ENCODE data around the gene DTNA.

The DTNA gene

DNA sequence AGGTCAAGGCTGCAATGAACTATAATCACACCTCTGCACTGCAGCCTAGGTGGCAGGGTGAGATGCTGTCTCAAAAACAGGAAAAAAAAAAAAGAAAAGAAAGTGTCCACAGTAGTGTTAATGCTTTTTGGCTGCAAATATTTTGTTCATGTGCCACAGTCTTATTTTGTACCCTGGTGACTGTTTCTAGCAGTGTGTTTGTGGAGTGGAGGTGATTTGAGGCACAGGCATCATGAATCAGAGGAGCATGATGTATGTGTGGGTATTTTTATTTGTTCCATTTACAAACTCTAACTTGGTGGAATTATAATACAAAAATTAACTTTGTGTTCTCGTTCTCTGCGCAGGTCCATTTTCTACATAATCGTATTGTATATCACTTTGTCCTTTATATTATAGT, 30.6 kb downstream of the DTNA start:
- Histone ChIP-seq H2AFZ (ENCODE audit: low read length, unreplicated experiment) (no peak overlapping the region), H3K79me2 (ENCODE audit: control insufficient read depth, insufficient read depth, low read length, unreplicated experiment) (no peaks in the 10 kb centered on the region), H3K4me1 (ENCODE audit: control insufficient read depth, insufficient read depth, low read length, unreplicated experiment) (peaks cover 9% of the 10 kb centered on the region), H3K36me3 (ENCODE audit: insufficient read depth, low read length) (no peaks in the 10 kb centered on the region), H3K4me3 (ENCODE audit: low read depth, low read length) (no peak overlapping the region), H3K27me3 (ENCODE audit: insufficient read depth, low read length) (no peaks in the 10 kb centered on the region), H3K27ac (ENCODE audit: low read depth, low read length) (no peak overlapping the region)

GRCh38 chr18:34741401-34741800, 31.3 kb downstream of the DTNA start:
- H3K4me1 ChIP-seq (ENCODE audit: control insufficient read depth, insufficient read depth, low read length, unreplicated experiment) = peaks cover 9% of the 10 kb centered on the region
- no peaks in the 10 kb centered on the region for H3K36me3 ChIP-seq (ENCODE audit: insufficient read depth, low read length)
- no peaks in the 10 kb centered on the region for H3K79me2 ChIP-seq (ENCODE audit: control insufficient read depth, insufficient read depth, low read length, unreplicated experiment)
- H3K27me3 ChIP-seq (ENCODE audit: insufficient read depth, low read length) = no peaks in the 10 kb centered on the region
- no peak overlapping the region for H3K27ac ChIP-seq (ENCODE audit: low read depth, low read length)
- H2AFZ ChIP-seq (ENCODE audit: low read length, unreplicated experiment) = no peak overlapping the region
- H3K4me3 ChIP-seq (ENCODE audit: low read depth, low read length) = no peak overlapping the region

- Histone ChIP-seq H2AFZ (ENCODE audit: low read length, unreplicated experiment) (no peak overlapping the region), H3K4me3 (ENCODE audit: low read depth, low read length) (no peak overlapping the region), H3K36me3 (ENCODE audit: insufficient read depth, low read length) (no peaks in the 10 kb centered on the region), H3K27me3 (ENCODE audit: insufficient read depth, low read length) (no peaks in the 10 kb centered on the region), H3K4me1 (ENCODE audit: control insufficient read depth, insufficient read depth, low read length, unreplicated experiment) (peaks cover 8% of the 10 kb centered on the region), H3K79me2 (ENCODE audit: control insufficient read depth, insufficient read depth, low read length, unreplicated experiment) (no peaks in the 10 kb centered on the region), H3K27ac (ENCODE audit: low read depth, low read length) (no peak overlapping the region)
Measured at GRCh38 chr18:34742891-34743341, 32.8 kb downstream of the DTNA start.

DNA sequence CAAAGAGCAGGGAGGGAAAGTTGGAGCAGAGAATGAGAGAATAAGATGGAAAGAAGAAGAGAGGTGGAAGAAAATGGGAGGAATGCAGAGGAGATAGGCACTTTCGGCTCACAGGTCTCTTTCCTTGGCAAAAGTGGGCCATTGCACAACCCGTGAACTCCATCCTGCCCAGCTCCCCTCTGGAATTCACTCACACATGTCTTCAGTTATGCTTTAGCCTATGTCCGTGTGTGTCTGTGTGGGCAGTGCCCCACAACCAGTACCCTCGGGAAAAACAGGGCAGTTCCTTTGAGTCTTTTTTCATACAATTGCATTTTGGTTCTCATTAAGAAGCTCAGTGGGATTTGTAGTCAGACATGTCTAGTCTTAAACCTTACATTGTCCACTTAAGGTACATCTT, 34.5 kb downstream of the DTNA start:
- H3K27ac ChIP-seq (ENCODE audit: low read depth, low read length) = no peak overlapping the region
- H2AFZ ChIP-seq (ENCODE audit: low read length, unreplicated experiment) = no peak overlapping the region
- no peak overlapping the region for H3K4me3 ChIP-seq (ENCODE audit: low read depth, low read length)
- no peaks in the 10 kb centered on the region for H3K27me3 ChIP-seq (ENCODE audit: insufficient read depth, low read length)
- H3K36me3 ChIP-seq (ENCODE audit: insufficient read depth, low read length) = no peaks in the 10 kb centered on the region
- no peaks in the 10 kb centered on the region for H3K79me2 ChIP-seq (ENCODE audit: control insufficient read depth, insufficient read depth, low read length, unreplicated experiment)
- H3K4me1 ChIP-seq (ENCODE audit: control insufficient read depth, insufficient read depth, low read length, unreplicated experiment) = no peaks in the 10 kb centered on the region

DNA sequence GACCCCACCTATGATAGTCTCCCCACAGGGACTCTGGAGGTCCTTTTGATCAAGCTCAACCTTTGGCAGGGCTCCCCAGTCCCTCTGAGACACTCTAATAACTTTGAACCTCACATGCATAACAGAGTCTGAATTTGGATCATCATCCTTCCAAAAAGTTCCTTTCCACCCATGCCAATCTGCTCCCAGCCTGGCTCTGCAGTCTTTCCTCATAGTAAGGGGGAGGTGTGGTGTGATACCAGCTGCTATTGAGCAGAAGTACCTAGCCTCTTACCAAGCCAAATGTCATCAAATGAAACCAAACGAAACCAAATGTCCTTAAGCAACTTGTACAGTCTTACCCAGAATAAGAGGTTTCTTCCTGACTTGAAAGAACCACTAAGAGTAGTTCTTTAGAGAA, 36.5 kb downstream of the DTNA start:
- Histone ChIP-seq H3K4me3 (ENCODE audit: low read depth, low read length) (no peak overlapping the region), H3K27me3 (ENCODE audit: insufficient read depth, low read length) (no peaks in the 10 kb centered on the region), H3K79me2 (ENCODE audit: control insufficient read depth, insufficient read depth, low read length, unreplicated experiment) (peaks cover 3% of the 10 kb centered on the region)

DNA sequence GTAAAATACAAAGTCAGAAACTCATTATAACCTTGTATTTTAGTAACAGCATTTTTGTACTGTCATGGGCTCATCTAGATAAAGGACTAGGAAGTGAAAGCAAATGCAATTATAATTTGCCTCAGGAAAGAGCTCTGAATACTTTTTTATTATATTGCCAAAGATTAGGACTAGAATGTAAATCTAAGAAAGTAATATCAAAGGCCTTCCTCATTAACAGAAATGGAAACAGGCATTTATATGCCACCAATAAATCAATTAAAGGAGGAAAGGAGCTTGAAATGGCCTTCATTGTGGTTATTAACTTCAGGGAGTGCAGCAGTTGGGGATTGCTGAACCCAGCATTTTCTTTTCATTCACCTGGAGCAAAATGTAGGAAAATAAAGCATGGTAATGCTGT, 39.6 kb downstream of the DTNA start:
- no peak overlapping the region for H2AFZ ChIP-seq (ENCODE audit: low read length, unreplicated experiment)
- H3K27me3 ChIP-seq (ENCODE audit: insufficient read depth, low read length) = no peaks in the 10 kb centered on the region
- 0 out of 2 replicates have a peak, but pooled peaks cover 2% of the 10 kb centered on the region for H3K36me3 ChIP-seq (ENCODE audit: insufficient read depth, low read length)
- no peak overlapping the region for H3K27ac ChIP-seq (ENCODE audit: low read depth, low read length)
- H3K4me1 ChIP-seq (ENCODE audit: control insufficient read depth, insufficient read depth, low read length, unreplicated experiment) = no peaks in the 10 kb centered on the region
- no peak overlapping the region for H3K4me3 ChIP-seq (ENCODE audit: low read depth, low read length)
- peaks cover 3% of the 10 kb centered on the region for H3K79me2 ChIP-seq (ENCODE audit: control insufficient read depth, insufficient read depth, low read length, unreplicated experiment)

More for the DNA sequence above, 36.5 kb downstream of the DTNA start:
- no peaks in the 10 kb centered on the region for H3K4me1 ChIP-seq (ENCODE audit: control insufficient read depth, insufficient read depth, low read length, unreplicated experiment)
- H3K36me3 ChIP-seq (ENCODE audit: insufficient read depth, low read length) = no peaks in the 10 kb centered on the region
- no peak overlapping the region for H2AFZ ChIP-seq (ENCODE audit: low read length, unreplicated experiment)
- H3K27ac ChIP-seq (ENCODE audit: low read depth, low read length) = no peak overlapping the region

GRCh38 chr18:34752056-34752455, 42.0 kb downstream of the DTNA start:
- H3K4me1 ChIP-seq (ENCODE audit: control insufficient read depth, insufficient read depth, low read length, unreplicated experiment) = no peaks in the 10 kb centered on the region

GRCh38 chr18:34754300-34754699, 44.2 kb downstream of the DTNA start:
- Histone ChIP-seq H3K79me2 (ENCODE audit: control insufficient read depth, insufficient read depth, low read length, unreplicated experiment) (peaks cover 3% of the 10 kb centered on the region), H3K27me3 (ENCODE audit: insufficient read depth, low read length) (no peaks in the 10 kb centered on the region), H2AFZ (ENCODE audit: low read length, unreplicated experiment) (no peak overlapping the region), H3K36me3 (ENCODE audit: insufficient read depth, low read length) (peaks cover 15% of the 10 kb centered on the region), H3K4me1 (ENCODE audit: control insufficient read depth, insufficient read depth, low read length, unreplicated experiment) (no peaks in the 10 kb centered on the region), H3K27ac (ENCODE audit: low read depth, low read length) (no peak overlapping the region), H3K4me3 (ENCODE audit: low read depth, low read length) (no peak overlapping the region)

More at GRCh38 chr18:34752056-34752455, 42.0 kb downstream of the DTNA start:
- H3K4me3 ChIP-seq (ENCODE audit: low read depth, low read length) = no peak overlapping the region
- no peaks in the 10 kb centered on the region for H3K27me3 ChIP-seq (ENCODE audit: insufficient read depth, low read length)
- H3K27ac ChIP-seq (ENCODE audit: low read depth, low read length) = no peak overlapping the region
- peaks cover 3% of the 10 kb centered on the region for H3K79me2 ChIP-seq (ENCODE audit: control insufficient read depth, insufficient read depth, low read length, unreplicated experiment)
- peaks cover 6% of the 10 kb centered on the region for H3K36me3 ChIP-seq (ENCODE audit: insufficient read depth, low read length)
- H2AFZ ChIP-seq (ENCODE audit: low read length, unreplicated experiment) = no peak overlapping the region

DNA sequence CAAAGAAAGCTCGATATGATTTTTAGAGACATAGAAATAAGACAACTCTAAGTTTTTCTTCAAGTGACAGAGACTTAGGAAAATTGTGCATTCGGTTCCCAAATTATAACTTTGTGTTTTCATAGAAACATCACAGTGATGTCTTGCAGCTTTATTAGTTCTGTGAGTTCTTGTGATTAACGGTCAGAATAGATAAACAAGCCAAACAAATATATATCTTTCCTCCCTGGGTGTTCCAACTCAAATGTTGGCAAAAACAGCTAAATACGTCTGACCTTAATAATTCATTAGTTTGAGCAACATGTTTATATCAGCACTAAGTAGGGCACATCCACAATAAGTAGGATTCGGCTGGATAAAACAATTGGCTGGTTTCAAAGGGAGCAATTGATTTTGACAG, 47.6 kb downstream of the DTNA start:
- Histone ChIP-seq H3K79me2 (ENCODE audit: control insufficient read depth, insufficient read depth, low read length, unreplicated experiment) (no peaks in the 10 kb centered on the region), H3K27ac (ENCODE audit: low read depth, low read length) (no peak overlapping the region), H3K4me1 (ENCODE audit: control insufficient read depth, insufficient read depth, low read length, unreplicated experiment) (no peaks in the 10 kb centered on the region), H2AFZ (ENCODE audit: low read length, unreplicated experiment) (no peak overlapping the region), H3K27me3 (ENCODE audit: insufficient read depth, low read length) (no peaks in the 10 kb centered on the region), H3K36me3 (ENCODE audit: insufficient read depth, low read length) (peaks cover 15% of the 10 kb centered on the region), H3K4me3 (ENCODE audit: low read depth, low read length) (no peak overlapping the region)

DNA sequence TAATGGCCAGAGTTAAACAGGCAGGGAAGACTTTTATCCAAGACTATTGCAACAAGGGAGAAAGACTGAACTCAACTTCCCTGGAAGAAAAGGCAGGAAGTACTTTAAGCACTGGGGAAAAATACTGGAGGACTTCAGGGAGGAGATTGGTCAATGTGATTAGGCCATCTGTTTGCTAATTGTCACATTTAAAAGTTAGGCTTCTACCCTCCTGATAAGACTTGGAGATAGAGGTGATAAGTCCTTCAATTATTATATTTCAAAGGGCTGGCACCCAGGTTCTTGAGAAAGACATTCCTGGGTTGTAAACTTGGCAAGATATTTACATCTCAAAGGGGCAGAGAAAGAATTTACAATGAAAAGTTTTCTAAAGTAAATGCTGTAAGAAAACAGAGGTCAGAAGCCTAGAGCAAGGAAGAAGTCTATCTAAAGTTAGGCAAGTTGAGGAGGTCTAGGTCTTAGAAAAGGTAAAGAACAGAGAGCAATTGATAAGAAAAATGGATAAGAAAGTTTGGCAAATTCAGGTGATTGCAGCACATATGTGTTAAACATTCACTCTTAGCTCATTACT, 48.4 kb downstream of the DTNA start:
- Histone ChIP-seq H3K36me3 (ENCODE audit: insufficient read depth, low read length) (peaks cover 15% of the 10 kb centered on the region), H2AFZ (ENCODE audit: low read length, unreplicated experiment) (no peak overlapping the region), H3K4me1 (ENCODE audit: control insufficient read depth, insufficient read depth, low read length, unreplicated experiment) (no peaks in the 10 kb centered on the region), H3K27me3 (ENCODE audit: insufficient read depth, low read length) (no peaks in the 10 kb centered on the region), H3K4me3 (ENCODE audit: low read depth, low read length) (no peak overlapping the region), H3K79me2 (ENCODE audit: control insufficient read depth, insufficient read depth, low read length, unreplicated experiment) (no peaks in the 10 kb centered on the region), H3K27ac (ENCODE audit: low read depth, low read length) (no peak overlapping the region)

- H3K27me3 ChIP-seq (ENCODE audit: insufficient read depth, low read length) = no peaks in the 10 kb centered on the region
- H3K36me3 ChIP-seq (ENCODE audit: insufficient read depth, low read length) = peaks cover 13% of the 10 kb centered on the region
- H3K4me3 ChIP-seq (ENCODE audit: low read depth, low read length) = no peak overlapping the region
- no peaks in the 10 kb centered on the region for H3K4me1 ChIP-seq (ENCODE audit: control insufficient read depth, insufficient read depth, low read length, unreplicated experiment)
- no peaks in the 10 kb centered on the region for H3K79me2 ChIP-seq (ENCODE audit: control insufficient read depth, insufficient read depth, low read length, unreplicated experiment)
- H2AFZ ChIP-seq (ENCODE audit: low read length, unreplicated experiment) = no peak overlapping the region
- no peak overlapping the region for H3K27ac ChIP-seq (ENCODE audit: low read depth, low read length)
Measured at GRCh38 chr18:34760444-34760843, 50.3 kb downstream of the DTNA start.
